GM21381 (cell line): ENCODE results near the gene TP73.
"Not testable (repeated sequence)": the region's sequence is repeated elsewhere in the genome, so short reads cannot be mapped to it uniquely, and the experiment has no call there.

Experiments used
- ATAC-seq: cut with Tn5 transposase; IDR thresholded peaks from one replicate; pipeline ENCODE4 v1.9.1; 2021; ENCODE audit warnings: mild to moderate bottlenecking, moderate library complexity; ENCODE audit not compliant: unreplicated experiment

The TP73 gene

DNA sequence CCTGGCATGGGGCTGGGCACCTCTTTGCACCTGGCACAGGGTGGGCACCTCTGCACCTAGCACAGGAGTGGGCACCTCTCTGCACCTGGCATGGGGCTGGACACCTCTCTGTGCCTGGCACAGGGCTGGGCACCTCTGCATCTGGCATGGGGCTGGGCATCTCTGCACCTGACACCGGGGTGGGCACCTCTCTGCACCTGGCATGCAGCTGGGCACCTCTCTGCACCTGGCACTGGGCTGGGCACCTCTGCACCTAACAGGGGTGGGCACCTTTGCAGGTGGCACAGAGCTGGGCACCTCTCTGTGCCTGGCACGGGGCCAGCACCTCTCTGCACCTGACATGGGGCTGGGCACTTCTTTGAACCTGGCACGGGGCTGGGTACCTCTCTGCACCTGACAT, 70.5 kb downstream of the TP73 start:
- no peak for ATAC-seq

DNA sequence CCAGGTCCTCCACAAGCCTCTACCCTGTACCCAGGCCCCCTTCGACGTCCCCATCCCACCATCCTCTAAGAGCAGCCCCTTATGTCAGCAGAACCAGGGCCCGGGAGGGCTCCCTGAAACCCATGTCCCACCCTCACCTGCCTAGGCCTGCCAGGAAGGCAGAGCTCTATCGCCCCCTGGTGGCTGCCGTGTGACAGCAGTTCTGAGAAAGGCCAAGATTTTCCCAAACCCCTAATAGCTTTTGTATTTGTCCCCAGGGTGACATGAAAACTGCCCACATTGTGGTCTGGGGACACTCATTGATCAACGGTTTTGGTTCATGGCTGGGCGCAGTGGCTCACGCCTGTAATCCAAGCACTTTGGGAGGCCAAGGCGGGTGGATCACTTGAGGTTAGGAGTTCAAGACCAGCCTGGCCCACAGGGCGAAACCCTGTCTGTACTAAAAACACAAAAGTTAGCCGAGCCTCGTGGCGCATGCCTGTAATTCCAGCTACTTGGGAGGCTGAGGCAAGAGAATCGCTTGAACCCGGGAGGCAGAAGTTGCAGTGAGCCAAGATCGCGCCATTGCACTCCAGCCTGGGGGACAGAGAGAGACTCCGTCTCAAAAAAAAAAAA, 72.2 kb downstream of the TP73 start:
- not testable (repeated sequence) for ATAC-seq

DNA sequence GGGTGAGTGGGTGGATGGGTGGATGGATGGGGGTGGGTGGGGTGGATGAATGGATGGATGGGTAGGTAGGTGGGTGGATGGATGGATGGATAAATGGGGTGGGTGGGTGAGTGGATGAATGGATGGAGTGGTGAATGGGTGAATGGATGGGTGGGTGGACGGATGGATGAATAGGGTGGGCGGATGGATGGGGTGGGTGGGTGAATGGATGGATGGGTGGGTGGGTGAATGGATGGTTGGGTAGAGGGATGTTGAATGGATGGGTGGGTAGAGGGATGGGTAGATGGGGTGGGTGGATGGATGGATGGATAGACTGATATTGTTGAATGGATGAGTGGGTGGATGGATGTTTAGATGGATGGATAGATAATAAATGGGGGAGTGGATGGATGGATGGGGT, 73.0 kb downstream of the TP73 start:
- no peak for ATAC-seq

DNA sequence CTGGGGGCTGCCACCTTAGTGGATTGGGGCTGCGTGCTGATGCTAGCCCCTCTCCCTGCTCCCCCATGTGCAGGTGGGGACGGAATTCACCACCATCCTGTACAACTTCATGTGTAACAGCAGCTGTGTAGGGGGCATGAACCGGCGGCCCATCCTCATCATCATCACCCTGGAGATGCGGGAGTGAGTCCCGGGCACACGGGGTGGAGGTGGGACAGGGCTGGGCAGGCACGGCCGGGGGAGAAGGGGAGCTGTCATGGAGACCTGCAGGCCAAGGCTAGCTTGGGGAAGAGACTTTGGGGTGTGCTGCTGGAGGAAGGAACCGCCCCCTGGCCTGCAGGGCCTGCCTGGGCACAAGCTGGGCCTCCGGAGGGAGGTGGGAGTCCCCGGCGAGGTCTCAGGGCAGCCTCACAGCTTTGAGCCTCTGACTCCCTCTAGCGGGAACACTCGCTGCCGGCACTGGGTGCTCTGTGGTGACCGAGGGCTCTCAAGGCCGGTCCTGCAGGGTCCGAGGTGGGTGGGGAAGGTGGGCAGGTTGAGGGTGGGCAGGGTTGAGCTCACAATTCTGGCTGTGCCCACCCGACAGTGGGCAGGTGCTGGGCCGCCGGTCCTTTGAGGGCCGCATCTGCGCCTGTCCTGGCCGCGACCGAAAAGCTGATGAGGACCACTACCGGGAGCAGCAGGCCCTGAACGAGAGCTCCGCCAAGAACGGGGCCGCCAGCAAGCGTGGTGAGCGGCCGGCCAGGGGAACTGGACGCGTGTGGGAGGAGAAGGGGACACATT, 74.9 kb downstream of the TP73 start:
- ATAC-seq, result no peak

DNA sequence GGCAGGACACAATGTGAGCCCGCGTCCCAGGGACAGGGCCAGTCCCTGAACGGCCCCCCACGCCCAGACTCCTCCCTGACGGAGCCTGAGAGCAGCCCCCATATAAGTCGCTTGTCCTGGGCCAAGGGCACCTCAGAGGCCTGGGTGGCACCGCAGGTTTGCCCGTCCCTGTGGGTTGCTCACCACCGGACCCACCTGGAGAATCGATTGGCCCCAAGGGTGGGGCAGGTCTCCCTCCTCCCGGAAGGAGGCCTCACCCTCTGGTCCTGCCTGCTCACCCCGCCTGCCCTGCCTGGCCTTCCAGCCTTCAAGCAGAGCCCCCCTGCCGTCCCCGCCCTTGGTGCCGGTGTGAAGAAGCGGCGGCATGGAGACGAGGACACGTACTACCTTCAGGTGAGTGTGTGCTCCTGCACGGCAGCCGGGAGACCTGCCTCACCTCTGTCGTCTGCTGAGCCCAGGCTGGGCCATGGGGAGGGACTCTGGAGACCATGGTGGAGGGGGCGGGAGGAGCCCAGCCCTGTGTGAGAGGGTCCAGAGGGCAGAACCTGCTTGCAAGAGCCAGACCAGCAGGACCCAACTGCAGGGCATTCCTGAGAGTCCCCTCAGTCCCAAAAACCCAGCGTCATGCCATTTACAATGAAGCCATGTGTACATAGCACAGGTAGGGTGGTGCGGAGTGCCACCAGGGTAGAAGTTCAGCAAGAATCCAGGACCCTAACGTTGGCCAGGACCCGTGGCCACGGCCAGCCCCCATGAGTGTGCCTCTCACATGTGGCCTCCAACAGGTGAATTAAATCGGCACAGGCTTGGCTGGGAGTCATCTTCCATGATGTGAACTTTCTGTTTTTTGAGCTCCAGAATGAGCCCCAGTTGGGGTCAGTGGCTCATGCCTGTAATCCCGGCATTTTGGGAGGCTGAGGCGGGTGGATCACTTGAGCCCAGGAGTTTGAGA, 75.8 kb downstream of the TP73 start:
- no peak for ATAC-seq

DNA sequence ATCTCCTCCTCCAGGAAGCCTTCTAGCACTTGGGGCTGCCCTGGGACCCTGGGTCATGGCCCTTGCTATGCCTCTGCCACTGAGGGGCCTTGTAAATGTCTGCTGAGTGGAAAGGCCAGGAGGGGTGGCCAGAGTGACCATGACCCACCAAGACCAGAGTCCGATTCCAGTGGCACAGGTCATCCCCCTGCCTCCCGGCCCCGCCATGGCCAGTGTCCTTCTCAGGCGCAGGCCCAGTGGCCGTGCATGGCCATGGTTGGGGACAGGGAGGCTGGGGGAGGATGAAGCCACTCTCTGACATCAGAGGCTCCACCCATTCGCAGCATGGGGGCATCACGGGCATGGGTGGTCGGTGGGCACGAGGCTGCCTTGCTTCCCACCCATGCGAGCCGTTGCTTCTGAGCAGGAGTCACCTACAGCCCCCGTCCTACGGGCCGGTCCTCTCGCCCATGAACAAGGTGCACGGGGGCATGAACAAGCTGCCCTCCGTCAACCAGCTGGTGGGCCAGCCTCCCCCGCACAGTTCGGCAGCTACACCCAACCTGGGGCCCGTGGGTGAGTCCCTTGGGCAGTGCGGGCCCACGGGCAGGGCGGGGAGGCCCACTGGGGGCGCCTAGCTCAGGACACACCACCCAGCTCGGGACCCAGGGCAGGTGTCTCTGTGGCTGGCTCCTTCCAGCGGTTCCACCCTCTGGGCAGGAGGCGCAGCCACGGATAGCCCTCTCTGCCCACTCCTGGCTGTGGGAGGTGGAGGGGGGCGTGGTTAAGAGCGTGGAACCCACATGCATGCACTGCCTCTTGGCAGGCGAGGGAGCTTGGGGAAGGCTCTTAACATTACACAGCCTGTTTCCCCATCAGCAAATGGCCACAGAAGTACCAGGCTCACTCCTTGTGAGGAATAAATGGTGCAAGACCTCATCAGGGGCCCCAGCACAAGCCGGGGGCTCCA, 77.6 kb downstream of the TP73 start:
- no peak for ATAC-seq

DNA sequence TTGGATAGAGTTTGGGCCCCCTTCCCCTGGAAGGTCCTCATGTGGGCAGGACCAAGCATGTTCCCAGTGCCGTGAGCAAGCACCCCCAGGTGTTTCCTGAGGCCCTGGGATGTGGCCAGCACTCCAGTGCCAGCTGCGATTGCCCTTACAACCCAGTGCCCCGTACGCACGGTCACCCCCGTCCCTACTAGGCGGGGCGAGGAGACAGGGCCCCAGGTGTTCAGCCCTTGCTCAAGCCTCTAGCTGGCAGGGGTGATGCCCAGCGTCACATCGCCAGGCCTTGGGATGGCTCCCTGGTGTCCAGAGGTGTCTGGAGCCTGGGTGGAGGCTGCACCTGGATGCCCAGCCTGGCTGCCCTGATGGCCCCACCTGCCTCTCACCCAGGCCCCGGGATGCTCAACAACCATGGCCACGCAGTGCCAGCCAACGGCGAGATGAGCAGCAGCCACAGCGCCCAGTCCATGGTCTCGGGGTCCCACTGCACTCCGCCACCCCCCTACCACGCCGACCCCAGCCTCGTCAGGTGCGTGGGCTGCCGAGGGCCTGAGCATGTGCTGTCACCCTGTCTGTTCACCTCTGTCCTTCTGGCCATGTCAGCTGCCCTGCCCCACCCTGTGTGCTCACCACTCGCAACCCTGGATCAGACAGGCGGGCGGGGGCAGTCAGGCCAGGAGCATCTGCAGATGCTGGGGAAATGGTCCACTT, 78.4 kb downstream of the TP73 start:
- no peak for ATAC-seq

DNA sequence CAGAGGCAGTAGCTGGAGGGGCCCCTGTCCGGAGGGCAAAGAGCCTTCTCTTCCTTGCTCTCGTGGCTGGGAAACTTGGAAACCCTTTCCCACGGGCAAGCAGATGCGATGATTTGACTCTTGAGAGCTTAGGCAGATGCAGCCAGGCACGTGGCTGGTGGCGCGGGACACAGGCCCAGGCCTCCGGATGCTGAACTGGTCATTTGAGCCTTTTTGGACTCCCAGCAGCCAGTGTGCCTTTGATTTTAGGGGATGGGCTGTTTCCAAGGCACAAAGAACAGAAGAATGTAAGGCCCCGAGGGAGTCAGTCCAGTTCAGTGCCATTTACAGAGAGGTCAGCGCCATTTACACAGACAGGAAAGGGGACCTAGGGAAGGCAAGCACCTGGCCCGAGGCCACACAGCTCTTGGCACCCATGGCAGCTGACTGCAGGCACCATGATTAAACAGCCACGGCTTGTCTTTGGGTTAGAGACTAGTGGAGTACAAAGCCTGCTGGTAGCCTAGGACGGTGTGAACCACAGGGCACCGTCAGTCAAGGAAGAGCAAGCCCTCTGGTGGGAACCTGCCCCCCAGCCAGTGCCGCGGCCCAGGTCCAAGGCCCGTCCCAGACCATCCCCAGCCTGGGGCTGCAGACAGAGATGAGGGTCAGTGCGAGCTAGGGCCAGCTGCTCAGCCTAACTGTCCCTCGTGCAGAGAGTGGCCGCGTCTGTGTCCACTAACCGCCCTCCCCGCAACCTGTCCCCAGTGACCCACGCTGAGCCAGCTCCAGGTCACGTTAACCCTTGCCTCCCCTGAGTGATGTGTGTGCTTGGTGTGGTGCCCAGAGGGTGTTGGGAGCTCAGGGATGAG, 79.5 kb downstream of the TP73 start:
- ATAC-seq, result no peak

DNA sequence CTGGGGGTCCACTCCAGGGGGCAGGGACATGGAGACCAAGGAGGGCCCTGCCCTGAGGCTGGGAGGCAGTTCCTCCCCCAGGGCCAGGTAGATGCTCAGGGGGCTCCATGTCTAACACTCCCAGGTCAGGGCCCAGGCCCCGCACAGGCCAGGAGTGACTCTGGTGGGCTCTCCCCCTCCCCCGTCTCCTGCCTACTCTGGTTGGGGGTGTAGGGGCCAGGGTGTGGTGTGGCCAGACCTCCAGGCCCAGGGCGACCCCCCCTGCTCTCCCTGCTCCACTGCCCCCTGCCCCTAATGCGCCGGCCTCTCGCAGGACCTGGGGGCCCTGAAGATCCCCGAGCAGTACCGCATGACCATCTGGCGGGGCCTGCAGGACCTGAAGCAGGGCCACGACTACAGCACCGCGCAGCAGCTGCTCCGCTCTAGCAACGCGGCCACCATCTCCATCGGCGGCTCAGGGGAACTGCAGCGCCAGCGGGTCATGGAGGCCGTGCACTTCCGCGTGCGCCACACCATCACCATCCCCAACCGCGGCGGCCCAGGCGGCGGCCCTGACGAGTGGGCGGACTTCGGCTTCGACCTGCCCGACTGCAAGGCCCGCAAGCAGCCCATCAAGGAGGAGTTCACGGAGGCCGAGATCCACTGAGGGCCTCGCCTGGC, 80.2 kb downstream of the TP73 start:
- ATAC-seq, result no peak

DNA sequence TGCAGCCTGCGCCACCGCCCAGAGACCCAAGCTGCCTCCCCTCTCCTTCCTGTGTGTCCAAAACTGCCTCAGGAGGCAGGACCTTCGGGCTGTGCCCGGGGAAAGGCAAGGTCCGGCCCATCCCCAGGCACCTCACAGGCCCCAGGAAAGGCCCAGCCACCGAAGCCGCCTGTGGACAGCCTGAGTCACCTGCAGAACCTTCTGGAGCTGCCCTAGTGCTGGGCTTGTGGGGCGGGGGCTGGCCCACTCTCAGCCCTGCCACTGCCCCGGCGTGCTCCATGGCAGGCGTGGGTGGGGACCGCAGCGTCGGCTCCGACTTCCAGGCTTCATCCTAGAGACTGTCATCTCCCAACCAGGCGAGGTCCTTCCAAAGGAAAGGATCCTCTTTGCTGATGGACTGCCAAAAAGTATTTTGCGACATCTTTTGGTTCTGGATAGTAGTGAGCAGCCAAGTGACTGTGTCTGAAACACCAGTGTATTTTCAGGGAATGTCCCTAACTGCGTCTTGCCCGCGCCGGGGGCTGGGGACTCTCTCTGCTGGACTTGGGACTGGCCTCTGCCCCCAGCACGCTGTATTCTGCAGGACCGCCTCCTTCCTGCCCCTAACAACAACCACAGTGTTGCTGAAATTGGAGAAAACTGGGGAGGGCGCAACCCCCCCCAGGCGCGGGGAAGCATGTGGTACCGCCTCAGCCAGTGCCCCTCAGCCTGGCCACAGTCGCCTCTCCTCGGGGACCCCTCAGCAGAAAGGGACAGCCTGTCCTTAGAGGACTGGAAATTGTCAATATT, 81.0 kb downstream of the TP73 start:
- no peak for ATAC-seq

DNA sequence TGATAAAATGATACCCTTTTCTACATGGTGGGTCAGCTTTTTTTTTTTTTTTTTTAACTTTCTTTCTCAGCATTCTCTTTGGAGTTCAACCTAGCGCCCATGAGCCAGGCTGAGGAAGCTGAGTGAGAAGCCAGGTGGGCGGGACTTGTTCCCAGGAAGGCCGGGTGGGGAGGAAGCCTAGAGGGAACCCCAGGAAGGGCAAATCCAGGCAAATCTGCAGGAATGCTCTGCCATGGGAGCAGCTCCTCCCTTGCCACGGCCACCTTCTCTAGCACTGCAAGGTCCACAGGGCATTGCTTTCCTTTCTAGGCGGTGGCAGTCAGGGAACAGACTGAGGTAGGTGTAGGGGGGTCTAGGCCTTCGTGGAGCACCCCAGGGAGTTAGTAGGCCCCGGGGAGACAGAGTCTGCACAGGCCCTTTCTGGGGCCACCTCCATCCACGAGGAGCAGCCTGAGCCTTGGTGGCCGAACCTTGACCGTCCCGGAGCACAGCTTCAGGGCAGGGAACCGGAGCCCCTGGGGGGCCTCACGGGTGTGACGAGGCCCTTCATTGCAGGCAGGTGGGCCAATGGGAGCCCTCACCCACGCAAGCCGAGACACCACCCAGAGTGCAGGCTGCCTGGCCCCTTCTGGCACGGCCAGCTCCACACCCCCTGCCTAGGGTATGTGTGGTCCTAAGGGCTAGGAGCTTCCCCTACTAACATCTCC, 81.7 kb downstream of the TP73 start:
- ATAC-seq, result no peak

DNA sequence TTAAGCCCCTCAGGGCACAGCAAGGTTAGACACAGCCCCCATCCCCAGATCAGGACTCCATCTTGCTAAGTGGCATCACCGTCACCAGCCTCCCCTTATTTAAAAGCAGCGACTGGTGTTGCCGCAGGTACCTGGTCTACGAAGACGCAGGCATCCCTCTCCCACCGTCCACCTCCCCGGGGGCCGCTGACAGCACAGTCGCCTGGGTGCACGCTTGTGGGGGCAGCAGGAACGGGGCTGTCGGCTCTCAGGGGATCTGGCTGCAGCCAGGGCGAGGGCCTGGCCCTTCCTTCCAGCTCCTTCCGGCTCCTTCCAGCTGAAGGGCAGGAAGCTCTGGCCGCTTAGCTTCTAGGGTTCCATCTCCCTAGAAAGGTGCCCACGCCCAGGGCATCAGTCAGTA, 82.3 kb downstream of the TP73 start:
- ATAC-seq, result no peak

DNA sequence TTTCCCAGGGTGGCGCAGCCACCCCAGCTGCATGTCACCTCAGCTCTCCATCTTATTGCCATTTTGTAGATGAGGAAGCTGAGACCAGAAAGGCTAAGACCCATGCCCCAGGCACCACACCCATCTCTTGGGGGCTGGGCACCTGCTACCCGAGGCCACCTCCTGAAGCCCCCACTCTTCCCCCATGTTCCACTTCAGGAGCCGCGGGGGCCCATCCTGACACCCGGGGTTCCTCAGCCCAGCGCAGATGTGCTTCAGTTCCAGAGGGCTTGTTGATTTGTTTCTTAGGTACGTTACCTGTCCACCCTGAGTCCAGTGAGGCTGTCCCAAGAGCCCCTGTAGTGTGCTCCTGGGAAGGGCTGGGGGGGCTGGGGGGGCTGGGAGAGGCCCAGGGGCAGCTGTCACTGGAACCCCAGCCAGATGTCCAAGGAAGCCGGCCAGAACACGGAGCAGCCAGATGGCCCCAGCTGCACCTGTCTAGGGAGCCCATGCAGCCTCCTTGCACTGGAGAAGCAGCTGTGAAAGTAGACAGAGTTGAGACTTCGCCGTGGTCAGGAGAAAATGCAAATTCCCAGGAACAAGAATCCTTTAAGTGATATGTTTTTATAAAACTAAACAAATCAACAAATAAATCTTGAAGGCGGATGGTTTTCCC, 82.8 kb downstream of the TP73 start:
- no peak for ATAC-seq

DNA sequence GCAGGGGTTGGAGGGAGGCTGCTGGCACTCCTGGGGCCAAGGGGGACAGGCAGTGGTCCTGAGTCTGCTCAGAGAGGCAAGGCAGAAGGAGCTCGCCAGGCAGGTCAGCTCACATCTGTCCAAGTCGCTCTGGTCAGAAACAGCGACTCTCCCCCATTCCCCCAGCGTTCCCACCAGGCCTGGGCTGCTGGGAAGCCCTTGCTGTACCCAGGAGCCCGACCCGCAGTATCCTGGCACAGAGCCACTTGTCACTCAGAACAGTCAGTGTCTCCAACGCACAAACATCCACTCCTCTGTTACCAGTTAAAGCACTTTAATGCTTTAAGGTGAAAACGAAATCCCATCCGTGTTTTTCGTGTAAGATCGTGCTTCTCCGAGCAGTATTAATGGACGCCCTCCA, 83.4 kb downstream of the TP73 start:
- ATAC-seq, result no peak

DNA sequence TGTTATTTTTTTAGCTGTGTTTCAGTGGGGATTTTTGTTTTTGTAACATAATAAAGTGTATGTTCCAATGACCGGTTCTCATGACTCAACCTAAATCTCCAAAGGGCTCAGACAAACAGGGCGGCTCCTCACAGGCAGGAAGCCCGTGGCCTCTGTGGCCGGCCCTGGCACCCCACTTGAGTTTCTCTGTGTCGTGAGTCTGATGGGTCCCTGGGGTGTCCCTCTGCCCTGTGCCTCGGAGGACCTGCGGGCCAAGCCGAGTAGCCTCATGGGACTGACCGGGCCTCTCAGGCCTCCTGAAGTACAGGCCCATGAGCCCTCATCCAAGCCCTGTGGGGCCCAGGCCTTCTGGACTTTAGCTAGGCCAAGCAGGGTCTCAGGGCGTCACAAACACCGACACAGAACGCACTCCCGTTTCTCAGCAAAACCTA, 83.8 kb downstream of the TP73 start:
- no peak for ATAC-seq

DNA sequence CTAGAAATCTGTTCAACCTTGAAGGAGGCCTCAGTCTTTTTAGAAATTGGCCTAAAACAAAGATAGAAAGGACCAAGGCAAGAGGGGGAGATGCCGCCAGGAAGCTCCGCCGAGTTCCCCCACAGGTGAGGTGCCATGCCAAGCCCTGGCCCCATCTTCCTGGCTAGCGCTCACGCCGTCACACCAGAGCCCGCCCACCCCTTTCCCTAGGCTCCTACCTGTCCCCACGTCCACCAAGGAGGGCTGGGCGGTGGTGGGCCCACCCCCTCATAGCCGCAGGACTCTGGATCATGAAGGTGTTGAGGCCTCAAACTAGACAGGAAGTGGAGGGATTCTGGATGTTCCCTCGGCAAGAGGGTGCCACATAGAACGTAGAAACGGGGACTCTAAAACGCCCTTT, 84.4 kb downstream of the TP73 start:
- ATAC-seq, result no peak

DNA sequence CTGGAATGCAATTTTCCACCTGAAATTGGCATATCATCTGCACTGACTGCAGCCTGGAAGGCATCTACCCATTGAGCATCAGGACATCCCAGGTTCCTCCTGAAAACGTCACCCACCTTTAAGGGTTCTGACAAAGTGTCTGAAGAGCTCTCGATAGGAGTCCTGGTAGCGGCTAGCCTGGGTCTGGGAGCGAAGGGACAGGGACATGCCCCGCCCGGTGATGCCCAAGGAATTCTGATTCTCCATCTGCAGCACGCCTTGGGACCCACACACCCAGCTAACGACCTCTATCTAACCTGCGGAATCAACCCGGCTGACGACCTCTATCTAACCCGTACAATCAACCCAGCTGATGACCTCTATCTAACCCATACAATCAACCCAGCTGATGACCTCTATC, 86.6 kb downstream of the TP73 start:
- no peak for ATAC-seq
